ENCODE measurements around the gene OSBPL10. TPM values are rescaled to one million over a fixed set of nuclear protein-coding genes. Genes with fewer than 3 reads are reported as not detected.

Gene OSBPL10
- total and polyA plus RNA-seq, 5 experiments from 2014 or later, result 0.03 to 11.2 (median 0.08) TPM

GRCh38 chr3:31926543-31926942 lies 54.5 kb downstream of the OSBPL10 start:
- Mint-ChIP-seq H3K36me3 (peaks cover 0 to 5% (median 0%) of the 10 kb centered on the region in 3 donors), H3K9me3 (peaks cover 0 to 1% (median 0%) of the 10 kb centered on the region in 9 donors), H3K27ac (no peak overlapping the region), H3K4me1 (peaks cover 0 to 21% (median 0%) of the 10 kb centered on the region in 4 donors), H3K27me3 (no peaks in the 10 kb centered on the region), H3K4me3 (no peak overlapping the region)
- DNase-seq (no peak), ATAC-seq (no peak)
- POLR2A ChIA-PET, result no interaction called here

- no peak for DNase-seq
- POLR2A ChIA-PET, result no interaction called here
- Mint-ChIP-seq H3K27ac (no peak overlapping the region), H3K36me3 (peaks cover 0 to 14% (median 0%) of the 10 kb centered on the region in 3 donors), H3K9me3 (peaks cover under 1 to 9% (median 5%) of the 10 kb centered on the region in 9 donors), H3K27me3 (no peaks in the 10 kb centered on the region), H3K4me1 (peaks cover 0 to 16% (median 0%) of the 10 kb centered on the region in 4 donors), H3K4me3 (no peak overlapping the region)
- ATAC-seq, result no peak
Measured at GRCh38 chr3:31925271-31925630, 55.8 kb downstream of the OSBPL10 start.

- H3K36me3 Mint-ChIP-seq, result peaks cover 0 to 19% (median 4%) of the 10 kb centered on the region in 3 donors
- no peak overlapping the region for H3K27ac Mint-ChIP-seq
- no peak for DNase-seq
- H3K9me3 Mint-ChIP-seq, result peaks cover 5 to 14% (median 10%) of the 10 kb centered on the region in 9 donors
- peaks cover 0 to 15% (median 0%) of the 10 kb centered on the region in 4 donors for H3K4me1 Mint-ChIP-seq
- no peak overlapping the region for H3K4me3 Mint-ChIP-seq
- H3K27me3 Mint-ChIP-seq, result no peaks in the 10 kb centered on the region
- POLR2A ChIA-PET, result no interaction called here
- ATAC-seq, result no peak
Measured at GRCh38 chr3:31924610-31925270, 56.3 kb downstream of the OSBPL10 start.

GRCh38 chr3:31922962-31923361 lies 58.1 kb downstream of the OSBPL10 start:
- peaks cover 2 to 19% (median 5%) of the 10 kb centered on the region in 4 donors for H3K4me1 Mint-ChIP-seq
- ATAC-seq (no peak), DNase-seq (no peak)
- no peaks in the 10 kb centered on the region for H3K27me3 Mint-ChIP-seq
- no peak overlapping the region for H3K27ac Mint-ChIP-seq
- no peak overlapping the region for H3K4me3 Mint-ChIP-seq
- H3K9me3 Mint-ChIP-seq, result peaks cover 9 to 23% (median 16%) of the 10 kb centered on the region in 9 donors
- H3K36me3 Mint-ChIP-seq, result peaks cover 0 to 30% (median 9%) of the 10 kb centered on the region in 3 donors
- POLR2A ChIA-PET, result no interaction called here

GRCh38 chr3:31921837-31922236 lies 59.2 kb downstream of the OSBPL10 start:
- no peak overlapping the region for H3K27ac Mint-ChIP-seq
- H3K36me3 Mint-ChIP-seq, result peaks cover 0 to 30% (median 9%) of the 10 kb centered on the region in 3 donors
- no peak overlapping the region for H3K4me3 Mint-ChIP-seq
- H3K9me3 Mint-ChIP-seq, result peaks cover 9 to 23% (median 16%) of the 10 kb centered on the region in 9 donors
- H3K4me1 Mint-ChIP-seq, result peaks cover 6 to 24% (median 11%) of the 10 kb centered on the region in 4 donors
- no peaks in the 10 kb centered on the region for H3K27me3 Mint-ChIP-seq
- POLR2A ChIA-PET, result no interaction called here
- no peak for ATAC-seq
- no peak for DNase-seq

- no peak for DNase-seq
- POLR2A ChIA-PET, result no interaction called here
- peaks cover 9 to 23% (median 16%) of the 10 kb centered on the region in 9 donors for H3K9me3 Mint-ChIP-seq
- no peak overlapping the region for H3K4me3 Mint-ChIP-seq
- no peaks in the 10 kb centered on the region for H3K27me3 Mint-ChIP-seq
- no peak for ATAC-seq
- H3K36me3 Mint-ChIP-seq, result peaks cover 0 to 30% (median 9%) of the 10 kb centered on the region in 3 donors
- peaks cover 6 to 34% (median 13%) of the 10 kb centered on the region in 4 donors for H3K4me1 Mint-ChIP-seq
- no peak overlapping the region for H3K27ac Mint-ChIP-seq
Measured at GRCh38 chr3:31920310-31920709, 60.8 kb downstream of the OSBPL10 start.

- H3K27me3 Mint-ChIP-seq, result no peaks in the 10 kb centered on the region
- DNase-seq, result no peak
- H3K9me3 Mint-ChIP-seq, result peaks cover 9 to 23% (median 16%) of the 10 kb centered on the region in 9 donors
- H3K27ac Mint-ChIP-seq, result no peak overlapping the region
- H3K4me3 Mint-ChIP-seq, result no peak overlapping the region
- H3K36me3 Mint-ChIP-seq, result peaks cover 0 to 30% (median 9%) of the 10 kb centered on the region in 3 donors
- ATAC-seq, result no peak
- POLR2A ChIA-PET, result no interaction called here
- H3K4me1 Mint-ChIP-seq, result peaks cover 6 to 32% (median 13%) of the 10 kb centered on the region in 4 donors
Measured at GRCh38 chr3:31919528-31919927, 61.5 kb downstream of the OSBPL10 start.

- peak overlapping the region in 7 of 10 donors; percentile 38 to 81 (median 67) for H3K4me3 Mint-ChIP-seq
Measured at GRCh38 chr3:31918179-31919150, 62.6 kb downstream of the OSBPL10 start.

GRCh38 chr3:31917303-31918005 lies 63.6 kb downstream of the OSBPL10 start:
- H3K9me3 Mint-ChIP-seq, result peaks cover 9 to 23% (median 16%) of the 10 kb centered on the region in 9 donors
- ATAC-seq, result no peak
- POLR2A ChIA-PET, result interaction anchor here (0.6 kb wide), 1 partner anchor 12 kb away, joined by 5 read pairs; no protein-coding TSS in a partner anchor
- peaks cover 0 to 30% (median 9%) of the 10 kb centered on the region in 3 donors for H3K36me3 Mint-ChIP-seq
- no peak for DNase-seq
- H3K27me3 Mint-ChIP-seq, result no peaks in the 10 kb centered on the region
- peak overlapping the region in 6 of 10 donors; percentile 14 to 49 (median 38) for H3K4me3 Mint-ChIP-seq
- H3K4me1 Mint-ChIP-seq, result peaks cover 6 to 32% (median 13%) of the 10 kb centered on the region in 4 donors
- H3K27ac Mint-ChIP-seq, result peak overlapping the region in 5 of 10 donors; percentile 35 to 83 (median 50)

More at GRCh38 chr3:31918179-31919150, 62.6 kb downstream of the OSBPL10 start:
- Mint-ChIP-seq H3K27me3 (no peaks in the 10 kb centered on the region), H3K4me1 (peaks cover 6 to 32% (median 13%) of the 10 kb centered on the region in 4 donors), H3K36me3 (peaks cover 0 to 30% (median 9%) of the 10 kb centered on the region in 3 donors), H3K9me3 (peaks cover 9 to 23% (median 16%) of the 10 kb centered on the region in 9 donors), H3K27ac (peak overlapping the region in 7 of 10 donors; percentile 29 to 93 (median 81))
- POLR2A ChIA-PET, result interaction anchor here (0.6 kb wide), 2 partner anchors 13 to 84 kb away, joined by 3 to 5 read pairs; no protein-coding TSS in a partner anchor
- DNase-seq (peak in 2 of 10 donors; percentile 21 to 29), ATAC-seq (peak; percentile 44 to 53)

- Mint-ChIP-seq H3K27me3 (no peaks in the 10 kb centered on the region), H3K4me3 (no peak overlapping the region), H3K4me1 (peaks cover 0 to 21% (median 2%) of the 10 kb centered on the region in 4 donors), H3K27ac (no peak overlapping the region), H3K9me3 (peaks cover 0 to 2% (median 0%) of the 10 kb centered on the region in 9 donors), H3K36me3 (no peaks in the 10 kb centered on the region)
- no peak for DNase-seq
- no peak for ATAC-seq
- POLR2A ChIA-PET, result no interaction called here
Measured at GRCh38 chr3:31911643-31912042, 69.4 kb downstream of the OSBPL10 start.

GRCh38 chr3:31911124-31911523 lies 69.9 kb downstream of the OSBPL10 start:
- Mint-ChIP-seq H3K9me3 (peaks cover 0 to 2% (median 0%) of the 10 kb centered on the region in 9 donors), H3K27ac (no peak overlapping the region), H3K4me3 (no peak overlapping the region), H3K27me3 (no peaks in the 10 kb centered on the region), H3K4me1 (peaks cover 0 to 21% (median 0%) of the 10 kb centered on the region in 4 donors), H3K36me3 (no peaks in the 10 kb centered on the region)
- DNase-seq (no peak), ATAC-seq (no peak)
- POLR2A ChIA-PET, result no interaction called here

- POLR2A ChIA-PET, result interaction anchor here (0.5 kb wide), 1 partner anchor 21 kb away, joined by 4 read pairs; no protein-coding TSS in a partner anchor
- DNase-seq (no peak), ATAC-seq (no peak)
- Mint-ChIP-seq H3K4me3 (no peak overlapping the region), H3K27me3 (no peaks in the 10 kb centered on the region), H3K36me3 (no peaks in the 10 kb centered on the region), H3K9me3 (no peaks in the 10 kb centered on the region), H3K4me1 (peaks cover 0 to 31% (median 0%) of the 10 kb centered on the region in 4 donors), H3K27ac (no peak overlapping the region)
Measured at GRCh38 chr3:31909455-31909854, 71.6 kb downstream of the OSBPL10 start.

Measured in naive thymus-derived CD8-positive, alpha-beta T cell (primary cell).